Measurements from ENCODE around the gene DBH.

DBH gene

DNA sequence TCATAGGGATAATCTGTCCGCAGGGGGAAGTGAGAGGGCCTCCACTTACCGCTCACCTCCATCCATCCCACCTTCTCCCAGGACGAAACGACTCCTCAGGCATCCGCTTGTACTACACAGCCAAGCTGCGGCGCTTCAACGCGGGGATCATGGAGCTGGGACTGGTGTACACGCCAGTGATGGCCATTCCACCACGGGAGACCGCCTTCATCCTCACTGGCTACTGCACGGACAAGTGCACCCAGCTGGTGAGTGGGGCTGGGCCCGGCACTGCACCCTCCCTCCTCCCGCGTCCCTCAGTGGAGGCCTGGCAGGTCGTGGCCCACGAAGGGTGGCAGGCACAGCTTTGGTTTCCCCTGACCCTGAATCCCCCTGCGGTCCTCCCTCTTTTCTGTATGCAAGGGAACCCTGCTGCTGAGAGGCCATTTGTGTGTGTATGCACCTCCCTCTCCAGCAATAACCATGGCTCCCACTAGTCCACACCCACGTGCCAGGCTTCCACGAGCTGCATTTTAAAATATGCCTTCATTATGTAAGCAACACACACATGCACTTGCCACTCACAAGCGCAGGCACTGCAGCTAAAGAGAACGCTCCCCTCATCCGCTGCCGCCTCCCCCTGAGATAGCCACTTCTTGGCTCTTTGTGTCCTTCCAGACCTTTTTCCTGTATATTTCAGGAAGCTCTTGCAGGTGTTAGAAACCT, 11.8 kb downstream of the DBH start:
- Histone ChIP-seq H4K91ac (ENCODE audit: low read depth, low read length, poor library complexity) (no peak overlapping the region), H2BK12ac (ENCODE audit: low read length) (no peak overlapping the region), H3K18ac (ENCODE audit: low read length) (peak overlapping the region; percentile 93), H3K4me3 (ENCODE audit: low read length in 2 of 2) (no peak overlapping the region), H3K23ac (ENCODE audit: low read depth, low read length, poor library complexity) (peak overlapping the region; percentile 60), H2AFZ (ENCODE audit: low read length) (no peak overlapping the region), H3K4me2 (ENCODE audit: insufficient read depth, low read length, poor library complexity, severe bottlenecking) (no peak overlapping the region), H2BK15ac (ENCODE audit: low read length) (no peak overlapping the region), H3K9me3 (replicated peaks in 1 of 2; ENCODE audit: control insufficient read depth in 2 of 2, insufficient read depth in 1 of 2, low read depth in 1 of 2, low read length in 2 of 2) (peaks cover 0 to 2% of the 10 kb centered on the region in 2 donors), H4K8ac (ENCODE audit: low read depth, low read length) (no peak overlapping the region), H3K36me3 (replicated peaks in 1 of 2; ENCODE audit: control insufficient read depth in 2 of 2, insufficient read depth in 2 of 2, low read length in 2 of 2) (no peaks in the 10 kb centered on the region), H3K27me3 (ENCODE audit: control insufficient read depth in 3 of 3, insufficient read depth in 3 of 3, low read depth in 1 of 3, low read length in 3 of 3) (peaks cover 0 to 34% (median 0%) of the 10 kb centered on the region in 3 experiments), H3K14ac (ENCODE audit: low read length) (no peak overlapping the region), H3K4me1 (ENCODE audit: control insufficient read depth in 2 of 2, insufficient read depth in 1 of 2, low read depth in 1 of 2, low read length in 2 of 2) (peaks cover 0 to 10% of the 10 kb centered on the region in 2 donors), H2AK5ac (ENCODE audit: low read depth, low read length) (peak overlapping the region; percentile 91), H3K27ac (replicated peaks; ENCODE audit: low read length) (no peak overlapping the region), H3K9ac (ENCODE audit: low read depth, low read length, poor library complexity) (no peak overlapping the region), H3K79me1 (ENCODE audit: low read depth, low read length) (no peaks in the 10 kb centered on the region), H3K4ac (ENCODE audit: low read length) (peak overlapping the region; percentile 32), H2BK120ac (ENCODE audit: low read depth, low read length) (peak overlapping the region; percentile 79), H2BK5ac (ENCODE audit: low read length) (no peak overlapping the region)
- DNase-seq (ENCODE audit: low spot score), result no peak
- WGBS, 2 donors (ENCODE audit: extremely low coverage in 2 of 2, insufficient read length in 2 of 2, insufficient replicate concordance in 1 of 2), result no CpG with 5 or more reads among the region's 25 CpGs

DNA sequence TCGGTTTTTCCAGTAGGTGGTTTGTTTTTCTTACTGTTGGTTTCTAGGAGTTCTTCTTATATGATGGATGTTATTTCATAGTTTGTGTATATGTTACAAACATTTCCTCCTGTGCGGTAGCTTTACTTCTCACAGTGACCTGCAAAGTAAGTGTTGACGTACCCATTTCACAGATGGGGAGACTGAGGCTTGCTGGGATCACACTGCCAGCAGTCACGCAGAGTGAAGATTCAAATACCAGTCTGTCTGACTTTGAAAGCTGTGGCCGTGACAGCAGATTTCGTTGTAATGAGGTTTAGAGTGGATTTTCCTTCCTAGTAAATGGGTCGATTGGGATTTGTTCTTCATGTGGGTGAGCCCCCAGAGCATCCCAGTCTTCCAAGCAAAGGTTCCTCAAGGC, 13.0 kb downstream of the DBH start:
- no peak overlapping the region for H4K91ac ChIP-seq (ENCODE audit: low read depth, low read length, poor library complexity)
- no peak overlapping the region for H3K23ac ChIP-seq (ENCODE audit: low read depth, low read length, poor library complexity)
- no peak overlapping the region for H3K27ac ChIP-seq (replicated peaks; ENCODE audit: low read length)
- H3K79me1 ChIP-seq (ENCODE audit: low read depth, low read length), result no peaks in the 10 kb centered on the region
- H3K36me3 ChIP-seq (replicated peaks in 1 of 2; ENCODE audit: control insufficient read depth in 2 of 2, insufficient read depth in 2 of 2, low read length in 2 of 2), result no peaks in the 10 kb centered on the region
- peaks cover 0 to 39% (median 0%) of the 10 kb centered on the region in 3 experiments for H3K27me3 ChIP-seq (ENCODE audit: control insufficient read depth in 3 of 3, insufficient read depth in 3 of 3, low read depth in 1 of 3, low read length in 3 of 3)
- peaks cover 0 to 2% of the 10 kb centered on the region in 2 donors for H3K9me3 ChIP-seq (replicated peaks in 1 of 2; ENCODE audit: control insufficient read depth in 2 of 2, insufficient read depth in 1 of 2, low read depth in 1 of 2, low read length in 2 of 2)
- H3K4me3 ChIP-seq (ENCODE audit: low read length in 2 of 2), result no peak overlapping the region
- peak overlapping the region; percentile 85 for H3K14ac ChIP-seq (ENCODE audit: low read length)
- no peak overlapping the region for H2BK120ac ChIP-seq (ENCODE audit: low read depth, low read length)
- no peak overlapping the region for H4K8ac ChIP-seq (ENCODE audit: low read depth, low read length)
- H2BK5ac ChIP-seq (ENCODE audit: low read length), result no peak overlapping the region
- H2AK5ac ChIP-seq (ENCODE audit: low read depth, low read length), result no peak overlapping the region
- H3K9ac ChIP-seq (ENCODE audit: low read depth, low read length, poor library complexity), result no peak overlapping the region
- no peak overlapping the region for H2AFZ ChIP-seq (ENCODE audit: low read length)
- WGBS, 2 donors (ENCODE audit: extremely low coverage in 2 of 2, insufficient read length in 2 of 2, insufficient replicate concordance in 1 of 2), result no CpG with 5 or more reads among the region's 7 CpGs
- no peak overlapping the region for H2BK15ac ChIP-seq (ENCODE audit: low read length)
- peaks cover 0 to 10% of the 10 kb centered on the region in 2 donors for H3K4me1 ChIP-seq (ENCODE audit: control insufficient read depth in 2 of 2, insufficient read depth in 1 of 2, low read depth in 1 of 2, low read length in 2 of 2)
- peak overlapping the region; percentile 63 for H3K18ac ChIP-seq (ENCODE audit: low read length)
- H3K4me2 ChIP-seq (ENCODE audit: insufficient read depth, low read length, poor library complexity, severe bottlenecking), result no peak overlapping the region
- H3K4ac ChIP-seq (ENCODE audit: low read length), result no peak overlapping the region
- no peak for DNase-seq (ENCODE audit: low spot score)
- no peak overlapping the region for H2BK12ac ChIP-seq (ENCODE audit: low read length)

DNA sequence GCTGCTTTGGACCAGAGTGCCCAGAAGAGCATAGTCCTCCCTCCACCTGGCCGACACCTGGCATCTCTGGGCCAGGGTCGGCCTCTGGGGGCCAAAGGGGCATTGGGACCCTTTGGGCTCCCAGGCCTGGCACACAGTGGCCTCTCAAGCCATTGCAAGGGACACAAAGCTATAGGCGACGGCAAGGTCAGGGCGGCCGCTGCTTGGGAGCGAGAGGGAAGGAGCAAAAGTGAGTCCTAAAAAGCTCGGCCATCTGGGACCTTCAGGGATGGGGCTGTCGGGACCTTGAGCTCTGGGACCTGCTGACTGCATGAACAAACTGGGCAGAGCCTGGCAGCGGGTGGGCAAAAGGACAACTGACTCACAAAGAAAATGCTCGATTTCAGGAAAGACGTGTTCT, 13.9 kb downstream of the DBH start:
- H4K8ac ChIP-seq (ENCODE audit: low read depth, low read length), result no peak overlapping the region
- H3K4ac ChIP-seq (ENCODE audit: low read length), result no peak overlapping the region
- peaks cover 0 to 10% of the 10 kb centered on the region in 2 donors for H3K4me1 ChIP-seq (ENCODE audit: control insufficient read depth in 2 of 2, insufficient read depth in 1 of 2, low read depth in 1 of 2, low read length in 2 of 2)
- no peak overlapping the region for H3K23ac ChIP-seq (ENCODE audit: low read depth, low read length, poor library complexity)
- H2BK12ac ChIP-seq (ENCODE audit: low read length), result no peak overlapping the region
- no CpG with 5 or more reads among the region's 12 CpGs for WGBS, 2 donors (ENCODE audit: extremely low coverage in 2 of 2, insufficient read length in 2 of 2, insufficient replicate concordance in 1 of 2)
- peak overlapping the region; percentile 15 for H2AK5ac ChIP-seq (ENCODE audit: low read depth, low read length)
- no peaks in the 10 kb centered on the region for H3K36me3 ChIP-seq (replicated peaks in 1 of 2; ENCODE audit: control insufficient read depth in 2 of 2, insufficient read depth in 2 of 2, low read length in 2 of 2)
- H2BK5ac ChIP-seq (ENCODE audit: low read length), result no peak overlapping the region
- peak overlapping the region; percentile 11 for H3K18ac ChIP-seq (ENCODE audit: low read length)
- no peak for DNase-seq (ENCODE audit: low spot score)
- no peak overlapping the region for H3K4me2 ChIP-seq (ENCODE audit: insufficient read depth, low read length, poor library complexity, severe bottlenecking)
- H2BK120ac ChIP-seq (ENCODE audit: low read depth, low read length), result no peak overlapping the region
- H3K27ac ChIP-seq (replicated peaks; ENCODE audit: low read length), result no peak overlapping the region
- H4K91ac ChIP-seq (ENCODE audit: low read depth, low read length, poor library complexity), result no peak overlapping the region
- H3K9ac ChIP-seq (ENCODE audit: low read depth, low read length, poor library complexity), result no peak overlapping the region
- H3K27me3 ChIP-seq (ENCODE audit: control insufficient read depth in 3 of 3, insufficient read depth in 3 of 3, low read depth in 1 of 3, low read length in 3 of 3), result peaks cover 0 to 40% (median 0%) of the 10 kb centered on the region in 3 experiments
- no peak overlapping the region for H3K14ac ChIP-seq (ENCODE audit: low read length)
- H3K9me3 ChIP-seq (replicated peaks in 1 of 2; ENCODE audit: control insufficient read depth in 2 of 2, insufficient read depth in 1 of 2, low read depth in 1 of 2, low read length in 2 of 2), result peaks cover 0 to 2% of the 10 kb centered on the region in 2 donors
- H3K79me1 ChIP-seq (ENCODE audit: low read depth, low read length), result no peaks in the 10 kb centered on the region
- no peak overlapping the region for H2BK15ac ChIP-seq (ENCODE audit: low read length)
- H2AFZ ChIP-seq (ENCODE audit: low read length), result no peak overlapping the region
- no peak overlapping the region for H3K4me3 ChIP-seq (ENCODE audit: low read length in 2 of 2)

DNA sequence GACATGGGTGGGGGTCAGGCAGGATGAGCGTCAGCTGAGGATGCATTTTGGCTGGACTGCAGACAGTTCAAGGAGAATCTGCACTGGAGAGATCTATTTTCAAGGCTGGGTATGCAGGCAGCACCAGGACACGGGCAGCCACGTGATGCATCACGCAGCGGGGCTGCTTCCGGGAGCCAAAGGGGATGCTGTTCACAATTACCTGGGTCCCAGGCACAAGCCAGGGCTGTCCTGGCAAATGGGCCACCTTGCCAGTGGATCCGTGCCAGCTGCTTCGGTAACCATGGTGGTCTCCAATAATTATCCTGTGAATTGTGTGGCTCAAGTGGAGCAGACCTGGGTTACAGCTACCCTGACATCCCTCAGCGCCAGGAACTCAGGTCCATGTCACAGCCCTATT, 17.5 kb downstream of the DBH start:
- Histone ChIP-seq H3K14ac (ENCODE audit: low read length) (no peak overlapping the region), H3K4me3 (ENCODE audit: low read length in 2 of 2) (no peak overlapping the region), H2AFZ (ENCODE audit: low read length) (no peak overlapping the region), H3K9me3 (replicated peaks in 1 of 2; ENCODE audit: control insufficient read depth in 2 of 2, insufficient read depth in 1 of 2, low read depth in 1 of 2, low read length in 2 of 2) (peaks cover 0 to 2% of the 10 kb centered on the region in 2 donors), H2BK15ac (ENCODE audit: low read length) (no peak overlapping the region), H3K36me3 (replicated peaks in 1 of 2; ENCODE audit: control insufficient read depth in 2 of 2, insufficient read depth in 2 of 2, low read length in 2 of 2) (no peaks in the 10 kb centered on the region), H3K9ac (ENCODE audit: low read depth, low read length, poor library complexity) (no peak overlapping the region), H2BK120ac (ENCODE audit: low read depth, low read length) (no peak overlapping the region), H2BK12ac (ENCODE audit: low read length) (no peak overlapping the region), H3K23ac (ENCODE audit: low read depth, low read length, poor library complexity) (no peak overlapping the region), H3K4me2 (ENCODE audit: insufficient read depth, low read length, poor library complexity, severe bottlenecking) (no peak overlapping the region), H3K79me1 (ENCODE audit: low read depth, low read length) (no peaks in the 10 kb centered on the region), H3K4ac (ENCODE audit: low read length) (no peak overlapping the region), H3K27ac (replicated peaks; ENCODE audit: low read length) (no peak overlapping the region), H2AK5ac (ENCODE audit: low read depth, low read length) (no peak overlapping the region), H4K91ac (ENCODE audit: low read depth, low read length, poor library complexity) (no peak overlapping the region), H2BK5ac (ENCODE audit: low read length) (no peak overlapping the region), H3K27me3 (ENCODE audit: control insufficient read depth in 3 of 3, insufficient read depth in 3 of 3, low read depth in 1 of 3, low read length in 3 of 3) (peaks cover 0 to 59% (median 4%) of the 10 kb centered on the region in 3 experiments), H4K8ac (ENCODE audit: low read depth, low read length) (no peak overlapping the region), H3K4me1 (ENCODE audit: control insufficient read depth in 2 of 2, insufficient read depth in 1 of 2, low read depth in 1 of 2, low read length in 2 of 2) (peaks cover 6 to 12% of the 10 kb centered on the region in 2 donors), H3K18ac (ENCODE audit: low read length) (no peak overlapping the region)
- WGBS, 2 donors (ENCODE audit: extremely low coverage in 2 of 2, insufficient read length in 2 of 2, insufficient replicate concordance in 1 of 2), result no CpG with 5 or more reads among the region's 9 CpGs
- DNase-seq (ENCODE audit: low spot score), result no peak

Data from neuronal stem cell (in vitro differentiated cells).